Measurements from ENCODE around the gene ABHD11.

DNA sequence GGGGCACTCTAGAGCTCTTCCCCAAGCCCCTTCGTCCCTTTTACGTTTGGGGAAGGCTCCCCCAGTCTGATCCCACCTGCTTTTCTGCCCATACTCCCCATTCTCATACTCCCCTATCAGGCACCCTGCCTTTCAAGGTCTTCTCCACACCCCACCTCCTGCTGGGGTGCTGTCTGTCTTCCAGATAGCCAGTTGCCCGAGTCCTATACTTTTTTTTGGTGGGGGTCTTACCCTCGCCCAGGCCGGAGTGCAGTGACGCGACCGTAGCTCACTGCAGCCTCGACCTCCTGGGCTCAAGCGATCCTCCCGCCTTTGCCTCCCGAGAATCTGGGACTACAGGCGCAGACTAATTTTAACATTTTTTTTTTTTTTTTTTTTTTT is 775 bp upstream of the ABHD11 start:
- TF ChIP-seq CTCF (IDR thresholded peaks at IDR 0.05) (no peak), POLR2AphosphoS5 (IDR thresholded peaks at IDR 0.05) (no peak), EP300 (IDR thresholded peaks at IDR 0.05) (no peak), POLR2A (IDR thresholded peaks at IDR 0.05) (no peak)
